C4-2B (cell line): ENCODE data around the gene TMEM259.
A peak's percentile ranks its signal among the peaks of the same experiment; 100 is the strongest.

Source experiments
- H3K27ac ChIP-seq: fragments of 450-650 bp; 2 replicates; pipeline ENCODE4 v1.5.1; 2017
- ZFX ChIP-seq: fragments of 450-650 bp; IDR thresholded peaks from 2 replicates; pipeline ENCODE4 v1.6.1; 2017
- TF ChIP-seq, protein P1 (sequence below): fragments of 450-650 bp; conservative IDR thresholded peaks from 2 replicates; pipeline ENCODE4 v1.5.1; 2017; ENCODE audit warnings: mild to moderate bottlenecking

The TMEM259 gene

DNA sequence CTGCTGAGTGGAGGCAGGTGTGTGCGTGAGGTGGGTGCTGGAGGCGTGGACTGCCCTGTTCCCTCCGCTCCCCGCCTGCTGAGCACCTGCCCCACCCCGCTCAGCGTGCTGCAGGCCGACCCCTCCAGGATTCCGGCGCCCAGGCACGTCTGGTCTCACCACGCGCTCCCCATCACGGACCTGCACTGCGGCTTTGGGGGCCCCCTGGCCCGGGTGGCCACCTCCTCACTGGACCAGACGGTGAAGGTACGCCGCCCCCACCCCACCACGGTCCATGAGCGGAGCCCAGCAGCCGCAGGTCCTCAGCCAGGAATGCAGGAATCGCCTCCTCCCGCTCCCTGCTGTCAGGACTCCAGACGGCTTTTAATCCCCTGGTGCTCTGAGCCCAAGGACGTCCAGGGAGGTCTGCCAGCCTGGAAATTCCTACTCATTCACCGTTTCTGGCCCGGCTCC is 30.8 kb downstream of the TMEM259 start:
- no peak for TF ChIP-seq ZFX
- TF ChIP-seq, protein P1, sequence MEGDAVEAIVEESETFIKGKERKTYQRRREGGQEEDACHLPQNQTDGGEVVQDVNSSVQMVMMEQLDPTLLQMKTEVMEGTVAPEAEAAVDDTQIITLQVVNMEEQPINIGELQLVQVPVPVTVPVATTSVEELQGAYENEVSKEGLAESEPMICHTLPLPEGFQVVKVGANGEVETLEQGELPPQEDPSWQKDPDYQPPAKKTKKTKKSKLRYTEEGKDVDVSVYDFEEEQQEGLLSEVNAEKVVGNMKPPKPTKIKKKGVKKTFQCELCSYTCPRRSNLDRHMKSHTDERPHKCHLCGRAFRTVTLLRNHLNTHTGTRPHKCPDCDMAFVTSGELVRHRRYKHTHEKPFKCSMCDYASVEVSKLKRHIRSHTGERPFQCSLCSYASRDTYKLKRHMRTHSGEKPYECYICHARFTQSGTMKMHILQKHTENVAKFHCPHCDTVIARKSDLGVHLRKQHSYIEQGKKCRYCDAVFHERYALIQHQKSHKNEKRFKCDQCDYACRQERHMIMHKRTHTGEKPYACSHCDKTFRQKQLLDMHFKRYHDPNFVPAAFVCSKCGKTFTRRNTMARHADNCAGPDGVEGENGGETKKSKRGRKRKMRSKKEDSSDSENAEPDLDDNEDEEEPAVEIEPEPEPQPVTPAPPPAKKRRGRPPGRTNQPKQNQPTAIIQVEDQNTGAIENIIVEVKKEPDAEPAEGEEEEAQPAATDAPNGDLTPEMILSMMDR = no peak
- H3K27ac ChIP-seq = no peak overlapping the region

DNA sequence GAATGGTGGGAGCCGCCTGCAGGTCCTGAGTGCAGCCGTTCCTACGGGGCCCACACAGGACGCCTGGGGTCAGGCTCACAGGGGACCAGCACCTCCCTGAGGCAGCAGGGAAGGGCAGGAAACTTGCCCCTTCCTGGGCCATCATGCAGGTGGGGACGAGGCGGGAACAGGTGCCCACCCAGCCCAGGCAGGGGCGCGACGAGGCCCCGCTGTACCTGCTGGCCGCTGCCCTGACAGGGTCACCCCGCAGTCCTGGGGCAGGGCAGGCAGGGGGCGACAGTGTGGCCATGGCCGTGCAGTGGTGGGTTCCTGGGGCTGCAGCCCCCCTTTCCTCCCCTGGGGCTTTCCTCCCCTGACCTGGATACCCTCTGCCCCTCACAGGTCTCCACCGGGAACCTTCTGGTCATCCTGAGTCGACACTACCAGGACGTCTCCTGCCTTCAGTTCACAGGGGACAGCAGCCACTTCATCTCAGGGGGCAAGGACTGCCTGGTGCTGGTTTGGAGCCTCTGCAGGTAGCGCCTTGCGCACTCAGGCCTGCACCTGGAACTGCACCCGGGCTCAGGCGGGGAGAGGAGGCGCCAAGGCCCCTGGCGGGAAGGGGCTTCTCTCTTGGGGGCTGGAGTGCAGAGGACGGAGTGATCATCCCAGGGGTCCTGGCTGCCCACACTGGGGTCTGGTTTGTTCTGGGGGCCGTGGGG is 31.4 kb downstream of the TMEM259 start:
- no peak overlapping the region for H3K27ac ChIP-seq
- no peak for TF ChIP-seq ZFX
- TF ChIP-seq, protein P1 = no peak; the same call in 1 of the 2 replicates

DNA sequence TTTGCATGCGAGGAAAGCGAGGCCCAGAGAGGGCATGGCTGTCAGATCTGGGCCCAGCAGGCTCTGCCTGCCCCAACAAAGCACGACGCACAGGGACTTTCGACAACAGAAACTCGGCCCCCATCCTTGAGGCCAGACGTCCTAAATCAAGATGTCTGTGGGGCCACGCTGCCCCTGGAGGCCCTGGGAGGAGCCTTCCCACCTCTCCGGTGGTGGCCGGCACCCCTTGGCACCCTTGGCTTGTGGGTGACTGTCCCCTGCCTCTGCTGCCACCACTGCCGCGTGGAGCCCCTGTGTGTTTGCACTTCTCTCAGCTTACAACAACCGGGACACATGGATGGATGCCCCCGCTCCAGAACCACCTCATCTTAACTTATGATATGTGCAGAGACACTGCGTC is 32.4 kb downstream of the TMEM259 start:
- no peak for TF ChIP-seq ZFX
- TF ChIP-seq, protein P1 = no peak

DNA sequence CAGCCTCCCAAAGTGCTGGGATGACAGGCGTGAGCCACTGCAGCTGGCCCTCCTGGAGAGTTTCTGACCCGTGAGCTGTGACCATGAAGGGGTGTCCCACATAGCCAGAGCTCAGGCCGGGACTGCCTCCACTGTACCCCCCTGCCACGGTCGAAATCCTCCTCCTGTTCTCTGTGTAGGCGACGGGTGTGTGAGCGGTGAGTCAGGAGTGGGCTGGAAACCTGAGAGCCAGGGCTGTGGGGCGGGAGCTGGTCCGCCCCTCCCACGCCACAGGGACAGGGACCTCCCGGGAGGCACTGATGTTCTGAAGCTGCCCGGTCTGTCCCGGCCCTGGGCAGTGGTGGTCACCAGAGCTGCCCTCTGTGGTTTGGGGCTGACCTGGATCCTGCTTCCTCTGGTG is 32.8 kb downstream of the TMEM259 start:
- TF ChIP-seq ZFX = no peak
- no peak overlapping the region for H3K27ac ChIP-seq

More for the DNA sequence above, 32.4 kb downstream of the TMEM259 start:
- no peak overlapping the region for H3K27ac ChIP-seq

DNA sequence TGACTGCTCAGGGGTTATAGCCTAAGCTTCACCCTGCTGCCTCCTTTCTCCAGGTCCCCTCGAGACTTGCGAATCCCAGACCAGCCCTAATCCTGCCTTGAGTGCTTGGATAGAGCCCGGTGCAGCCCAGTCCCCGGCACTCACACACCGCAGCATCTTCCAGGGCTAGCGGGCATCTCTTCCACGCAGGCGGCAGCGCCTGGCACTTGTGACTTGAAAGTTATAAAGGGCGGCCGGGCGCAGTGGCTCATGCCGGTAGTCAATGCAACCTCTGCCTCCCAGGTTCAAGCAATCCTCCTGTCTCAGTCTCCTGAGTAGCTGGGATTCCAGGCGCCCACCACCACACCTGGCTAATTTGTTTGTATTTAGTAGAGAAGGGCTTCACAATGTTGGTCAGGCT is 34.8 kb downstream of the TMEM259 start:
- TF ChIP-seq, protein P1 = no peak
- no peak for TF ChIP-seq ZFX
- H3K27ac ChIP-seq = no peak overlapping the region

DNA sequence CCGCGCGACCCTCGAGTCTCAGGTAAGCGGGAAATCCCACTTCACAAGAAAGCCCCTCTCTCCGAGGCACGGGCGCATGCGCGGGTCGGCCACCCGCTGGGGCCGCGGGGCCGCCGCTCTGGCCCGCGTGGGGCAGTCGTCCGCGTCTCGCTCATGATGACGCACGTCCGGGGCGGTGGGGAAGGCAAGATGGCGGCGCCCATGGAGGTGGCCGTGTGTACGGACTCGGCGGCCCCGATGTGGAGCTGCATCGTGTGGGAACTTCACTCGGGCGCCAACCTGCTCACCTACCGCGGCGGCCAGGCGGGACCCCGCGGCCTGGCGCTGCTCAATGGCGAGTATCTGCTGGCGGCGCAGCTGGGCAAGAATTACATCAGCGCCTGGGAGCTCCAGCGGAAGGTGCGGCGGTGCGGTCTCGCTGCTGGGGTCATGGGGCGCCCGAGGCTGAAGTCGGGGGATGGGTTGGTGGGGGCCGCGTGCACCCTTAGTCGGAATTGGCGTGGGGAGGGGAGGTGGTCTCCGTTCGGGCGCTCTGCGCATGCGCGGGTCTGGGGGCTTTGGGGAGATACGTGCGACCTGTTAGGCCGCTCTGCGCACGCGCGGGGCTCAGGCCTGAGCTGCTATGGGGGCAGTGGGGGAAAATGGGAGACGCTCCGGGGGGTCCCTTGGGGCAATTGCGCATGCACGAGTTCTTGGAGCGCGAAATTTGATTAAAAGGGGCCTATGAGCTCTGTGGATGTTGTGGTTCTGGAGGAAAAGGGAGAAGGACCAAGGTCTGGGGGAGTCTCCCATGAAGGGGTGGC is 36.6 kb downstream of the TMEM259 start, which contains the start of gene WDR18:
Gene WDR18, plus strand, starts transcription at position 181 of the 803 bp plus-strand sequence. Its CDS starts 9 bp downstream, at position 190.
- TF ChIP-seq, protein P1 = no peak; the same call in 1 of the 2 replicates
- TF ChIP-seq ZFX = peak; percentile 43; the same call in 1 of the 2 replicates
- H3K27ac ChIP-seq = peak within 1 kb of the TSS; percentile 92

DNA sequence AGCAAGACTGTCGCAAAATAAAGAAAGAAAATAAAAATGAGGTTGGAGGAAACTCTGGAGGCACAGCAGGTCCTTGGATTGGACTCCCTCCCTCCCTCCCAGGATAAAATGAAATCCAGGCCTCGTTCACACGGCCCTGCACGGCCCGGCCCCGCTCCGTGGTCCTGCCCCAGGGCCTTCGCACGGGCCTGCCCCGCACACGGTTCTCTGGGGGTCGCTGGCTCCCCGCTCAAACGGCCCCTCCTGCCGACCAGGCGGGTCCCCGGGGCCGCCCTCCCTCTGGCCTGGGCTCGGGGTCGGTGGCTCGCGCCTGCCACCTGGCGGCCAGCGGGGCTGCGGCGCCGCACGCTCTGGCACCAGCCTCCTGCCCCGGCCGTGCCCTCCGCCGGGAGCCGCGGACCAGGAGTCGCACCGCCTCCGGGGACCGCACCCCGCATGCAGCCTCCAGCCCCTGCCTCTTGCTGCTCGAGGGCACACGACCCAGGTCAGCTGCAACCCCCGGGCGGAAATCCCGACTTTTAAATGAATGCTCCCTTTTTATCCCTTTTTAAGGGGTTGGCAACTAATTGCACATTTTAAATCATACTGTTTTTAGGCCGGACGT is 38.3 kb downstream of the TMEM259 start:
- TF ChIP-seq, protein P1 = peak; percentile 99
- no peak for TF ChIP-seq ZFX

More for the DNA sequence above, 38.3 kb downstream of the TMEM259 start:
- peak overlapping the region; percentile 8; the same call in 1 of the 2 replicates for H3K27ac ChIP-seq
